ENCODE data around the gene SAMM50.

DNA sequence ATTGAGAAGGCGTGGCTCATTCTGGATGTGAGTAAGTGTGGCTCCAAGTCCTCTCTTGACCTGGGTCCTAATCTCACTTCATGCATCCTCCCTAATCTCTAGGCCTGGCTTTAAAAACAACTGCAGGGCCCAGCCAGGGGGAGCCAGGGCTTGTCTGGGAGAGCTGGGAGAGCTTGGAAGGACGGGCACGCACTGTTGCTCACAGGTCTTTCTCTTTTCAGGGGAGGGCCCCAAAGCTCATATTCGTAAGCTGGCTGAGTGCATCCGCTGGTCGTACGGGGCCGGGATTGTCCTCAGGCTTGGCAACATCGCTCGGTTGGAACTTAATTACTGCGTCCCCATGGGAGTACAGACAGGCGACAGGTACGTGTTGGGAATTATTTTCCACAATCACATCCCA lies 34.8 kb downstream of the SAMM50 start:
- TF ChIP-seq CTCF (IDR thresholded peaks at IDR 0.05) = no peak
- no peak for TF ChIP-seq POLR2A (IDR thresholded peaks at IDR 0.05)
